OCI-LY3 (cell line): ENCODE data around the gene ZNF385C.

Experiments used
- H2AFZ ChIP-seq: fragments of 200-600, 300-600 bp; shearing (Covaris generic); 2 replicates; pipeline ENCODE4 v1.6.0; 2014; ENCODE audit warnings: antibody characterized with exemption, low read depth, low read length
- H3K27ac ChIP-seq: fragments of 200-600, 300-600 bp; sonication (generic); 2 replicates; pipeline ENCODE4 v1.5.1; 2014; ENCODE audit warnings: mild to moderate bottlenecking, low read length, moderate library complexity, mixed read lengths
- H3K27me3 ChIP-seq: fragments of 200-600, 300-600 bp; sonication (generic); 2 replicates; pipeline ENCODE4 v1.6.1; 2014; ENCODE audit warnings: low read depth, low read length, mixed read lengths
- H3K36me3 ChIP-seq: fragments of 200-600, 300-600 bp; sonication (generic); replicated peaks from 2 replicates; pipeline ENCODE3; 2014; ENCODE audit warnings: low read depth, low read length, mixed read lengths
- H3K4me1 ChIP-seq: fragments of 300-600, 200-600 bp; sonication (generic); 2 replicates; pipeline ENCODE4 v1.6.1; 2014; ENCODE audit warnings: low read length, mixed read lengths
- H3K4me2 ChIP-seq: fragments of 200-600, 300-600 bp; sonication (generic); 2 replicates; pipeline ENCODE4 v1.6.1; 2014; ENCODE audit warnings: low read length, mixed read lengths
- H3K4me3 ChIP-seq: fragments of 300-600, 200-600 bp; sonication (generic); 2 replicates; pipeline ENCODE4 v1.5.1; 2014; ENCODE audit warnings: antibody characterized with exemption, mild to moderate bottlenecking, low read length, moderate library complexity
- H3K79me2 ChIP-seq: fragments of 300-600, 200-600 bp; shearing (Covaris generic); 2 replicates; pipeline ENCODE4 v1.6.1; 2014; ENCODE audit warnings: mild to moderate bottlenecking, low read length, mixed read lengths
- H3K9ac ChIP-seq: fragments of 300-600, 200-600 bp; shearing (Covaris generic); 2 replicates; pipeline ENCODE4 v1.6.0; 2014; ENCODE audit warnings: mild to moderate bottlenecking, low read length, moderate library complexity
- H3K9me3 ChIP-seq: fragments of 200-600, 300-600 bp; shearing (Covaris generic); 2 replicates; pipeline ENCODE4 v1.6.1; 2014; ENCODE audit warnings: low read length, mixed read lengths; ENCODE audit not compliant: insufficient read depth
- H4K20me1 ChIP-seq: fragments of 200-600, 300-600 bp; sonication (generic); 2 replicates; pipeline ENCODE4 v1.6.1; 2016; ENCODE audit warnings: low read length, mixed read lengths; ENCODE audit not compliant: insufficient read depth
- EZH2phosphoT487 ChIP-seq: fragments of 200-600 bp; shearing (Covaris generic); IDR thresholded peaks from 2 replicates; pipeline ENCODE4 v1.6.1; 2018; ENCODE audit warnings: antibody characterized with exemption, mixed run types, low read depth
- TF ChIP-seq, protein P1 (sequence below): fragments of 200-600, 300-600 bp; sonication (generic); IDR thresholded peaks from 2 replicates; pipeline ENCODE4 v1.5.1; 2014; ENCODE audit warnings: antibody characterized with exemption, low read length, low read depth

ZNF385C gene

DNA sequence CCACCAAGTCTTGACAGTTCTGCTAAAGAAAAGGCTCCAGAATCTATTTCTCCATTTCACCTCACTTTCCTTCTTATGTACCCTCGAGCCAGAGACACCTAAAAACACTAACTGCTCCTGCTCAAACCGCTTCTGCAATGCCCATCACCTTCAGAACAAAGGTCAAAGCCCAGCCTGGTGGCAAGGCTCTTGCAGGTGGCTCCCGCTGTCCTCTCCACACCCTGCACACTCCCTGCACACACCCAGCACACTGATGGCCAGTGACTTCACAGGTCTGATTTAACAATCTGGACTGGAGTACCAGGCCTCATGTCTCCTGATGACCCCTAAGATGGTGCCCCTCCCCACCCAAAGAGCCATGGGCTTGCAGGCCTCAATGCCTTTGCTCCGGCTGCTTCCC is 38.0 kb downstream of the ZNF385C start:
- Histone ChIP-seq H3K27ac (no peak overlapping the region), H2AFZ (no peak overlapping the region), H3K27me3 (no peaks in the 10 kb centered on the region), H3K36me3 (peaks cover 76% of the 10 kb centered on the region), H3K9ac (no peak overlapping the region), H3K4me2 (no peak overlapping the region), H4K20me1 (peaks cover 45% of the 10 kb centered on the region), H3K79me2 (peaks cover 35% of the 10 kb centered on the region), H3K9me3 (peaks cover 6% of the 10 kb centered on the region; the same call in 1 of the 2 replicates), H3K4me1 (peaks cover 34% of the 10 kb centered on the region), H3K4me3 (no peak overlapping the region)
- TF ChIP-seq, protein P1, sequence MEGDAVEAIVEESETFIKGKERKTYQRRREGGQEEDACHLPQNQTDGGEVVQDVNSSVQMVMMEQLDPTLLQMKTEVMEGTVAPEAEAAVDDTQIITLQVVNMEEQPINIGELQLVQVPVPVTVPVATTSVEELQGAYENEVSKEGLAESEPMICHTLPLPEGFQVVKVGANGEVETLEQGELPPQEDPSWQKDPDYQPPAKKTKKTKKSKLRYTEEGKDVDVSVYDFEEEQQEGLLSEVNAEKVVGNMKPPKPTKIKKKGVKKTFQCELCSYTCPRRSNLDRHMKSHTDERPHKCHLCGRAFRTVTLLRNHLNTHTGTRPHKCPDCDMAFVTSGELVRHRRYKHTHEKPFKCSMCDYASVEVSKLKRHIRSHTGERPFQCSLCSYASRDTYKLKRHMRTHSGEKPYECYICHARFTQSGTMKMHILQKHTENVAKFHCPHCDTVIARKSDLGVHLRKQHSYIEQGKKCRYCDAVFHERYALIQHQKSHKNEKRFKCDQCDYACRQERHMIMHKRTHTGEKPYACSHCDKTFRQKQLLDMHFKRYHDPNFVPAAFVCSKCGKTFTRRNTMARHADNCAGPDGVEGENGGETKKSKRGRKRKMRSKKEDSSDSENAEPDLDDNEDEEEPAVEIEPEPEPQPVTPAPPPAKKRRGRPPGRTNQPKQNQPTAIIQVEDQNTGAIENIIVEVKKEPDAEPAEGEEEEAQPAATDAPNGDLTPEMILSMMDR: no peak
- no peak for TF ChIP-seq EZH2phosphoT487

DNA sequence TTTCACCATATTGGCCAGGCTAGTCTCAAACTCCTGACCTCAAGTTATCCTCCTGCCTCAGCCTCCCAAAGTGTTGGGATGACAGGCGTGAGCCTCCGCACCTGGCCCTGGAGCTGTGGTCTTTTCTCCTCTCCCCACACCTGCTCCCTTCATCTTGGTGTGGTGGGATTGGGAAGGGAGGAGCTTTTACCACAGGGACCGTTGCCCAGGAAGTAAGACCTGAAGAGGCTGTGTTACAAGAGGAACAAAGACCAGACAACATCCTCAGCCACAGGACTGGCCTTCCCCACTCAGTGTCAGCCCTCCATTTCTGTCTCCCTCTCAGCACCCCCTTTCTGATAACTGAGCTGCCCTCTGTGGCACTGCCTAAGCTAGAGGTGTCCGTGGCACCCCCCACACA is 38.5 kb downstream of the ZNF385C start:
- Histone ChIP-seq H3K4me2 (no peak overlapping the region), H4K20me1 (peaks cover 45% of the 10 kb centered on the region), H3K27ac (no peak overlapping the region), H3K9me3 (peaks cover 6% of the 10 kb centered on the region; the same call in 1 of the 2 replicates), H3K36me3 (peaks cover 75% of the 10 kb centered on the region), H2AFZ (no peak overlapping the region), H3K9ac (no peak overlapping the region), H3K79me2 (peaks cover 31% of the 10 kb centered on the region), H3K4me1 (peaks cover 30% of the 10 kb centered on the region), H3K4me3 (no peak overlapping the region), H3K27me3 (no peaks in the 10 kb centered on the region)
- TF ChIP-seq, protein P1: no peak
- no peak for TF ChIP-seq EZH2phosphoT487

DNA sequence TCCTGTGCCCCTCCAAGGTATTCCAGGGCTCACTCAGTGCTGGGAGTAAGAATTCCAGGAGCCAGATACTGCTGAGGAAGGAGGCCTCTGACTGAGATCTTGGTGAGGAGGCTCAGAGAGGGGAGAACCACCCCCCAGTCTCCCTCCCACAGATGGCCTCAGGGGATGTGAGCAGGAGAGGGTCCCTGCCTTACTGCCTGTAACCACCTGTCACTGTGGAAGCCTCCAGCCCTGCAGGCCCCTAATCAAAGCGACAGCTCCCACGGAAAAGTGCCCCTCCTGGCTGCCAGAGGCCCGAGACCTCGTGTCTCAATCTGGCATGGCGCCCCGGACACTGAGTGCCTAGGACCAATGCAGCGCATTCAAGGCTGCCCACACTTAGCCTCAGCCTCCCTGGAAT is 40.2 kb downstream of the ZNF385C start:
- H3K9ac ChIP-seq: no peak overlapping the region
- peaks cover 12% of the 10 kb centered on the region; the same call in 1 of the 2 replicates for H3K4me1 ChIP-seq
- H3K4me2 ChIP-seq: no peak overlapping the region
- H3K27ac ChIP-seq: no peak overlapping the region
- peaks cover 77% of the 10 kb centered on the region for H3K36me3 ChIP-seq
- no peaks in the 10 kb centered on the region for H3K27me3 ChIP-seq
- H3K4me3 ChIP-seq: no peak overlapping the region
- H3K9me3 ChIP-seq: peaks cover 6% of the 10 kb centered on the region; the same call in 1 of the 2 replicates
- peaks cover 45% of the 10 kb centered on the region for H4K20me1 ChIP-seq
- H3K79me2 ChIP-seq: peaks cover 18% of the 10 kb centered on the region
- no peak overlapping the region for H2AFZ ChIP-seq
- TF ChIP-seq, protein P1: no peak
- TF ChIP-seq EZH2phosphoT487: no peak

DNA sequence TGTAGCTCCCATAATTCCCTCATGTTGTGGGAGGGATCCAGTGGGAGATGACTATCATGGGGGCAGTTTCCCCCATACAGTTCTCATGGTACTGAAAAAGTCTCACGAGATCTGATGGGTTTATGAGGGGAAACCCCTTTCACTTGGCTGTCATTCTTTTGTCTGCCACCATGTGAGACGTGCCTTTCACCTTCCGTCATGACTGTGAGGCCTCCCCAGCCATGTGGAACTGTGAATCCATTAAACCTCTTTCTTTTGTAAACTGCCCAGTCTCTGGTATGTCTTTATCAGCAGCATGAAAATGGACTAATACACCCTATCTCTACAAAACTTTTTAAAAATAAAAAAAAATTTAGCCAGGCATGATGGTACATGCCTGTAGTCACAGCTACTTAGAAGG is 41.6 kb downstream of the ZNF385C start:
- Histone ChIP-seq H3K27me3 (no peaks in the 10 kb centered on the region), H3K9ac (no peak overlapping the region), H3K36me3 (peaks cover 72% of the 10 kb centered on the region), H3K27ac (no peak overlapping the region), H2AFZ (no peak overlapping the region), H3K4me2 (no peak overlapping the region), H3K4me3 (no peak overlapping the region), H3K79me2 (peaks cover 19% of the 10 kb centered on the region; the same call in 1 of the 2 replicates), H4K20me1 (peaks cover 49% of the 10 kb centered on the region), H3K4me1 (peaks cover 12% of the 10 kb centered on the region; the same call in 1 of the 2 replicates), H3K9me3 (peaks cover 6% of the 10 kb centered on the region; the same call in 1 of the 2 replicates)
- TF ChIP-seq EZH2phosphoT487: no peak
- TF ChIP-seq, protein P1: no peak
